Epidermal melanocyte (primary cell): ENCODE results near the gene TCF21.
"Not testable (repeated sequence)": the region's sequence is repeated elsewhere in the genome, so short reads cannot be mapped to it uniquely, and the experiment has no call there.

Source experiments
- DNase-seq: peaks from one replicate; pipeline ENCODE4 v3.0.0; 2011; ENCODE audit warnings: low spot score; ENCODE audit not compliant: insufficient read length

Gene TCF21

GRCh38 chr6:133888929-133889556, at the start of gene TCF21:
TSS of gene TCF21 (plus strand) at chr6:133889113. CDS start at chr6:133889398, 285 bp downstream.
- DNase-seq: no peak

DNA sequence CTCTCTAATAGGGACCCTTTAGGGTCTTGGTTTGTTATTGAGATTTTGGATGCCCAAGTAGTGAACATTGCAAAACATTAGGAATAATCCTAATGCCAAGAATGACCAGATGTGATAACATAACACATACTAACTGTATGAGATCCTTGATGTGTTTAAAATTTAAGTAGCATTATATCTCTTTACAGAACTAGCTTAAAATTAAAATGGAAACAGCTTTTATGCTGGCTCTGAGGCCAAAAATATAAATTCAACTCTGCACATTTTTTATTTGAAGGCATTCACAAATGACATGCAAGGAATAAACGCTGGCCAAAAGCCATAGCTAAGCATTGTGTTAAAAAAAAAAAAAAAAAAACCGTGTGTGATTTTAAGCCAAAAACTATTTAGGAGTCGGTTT, 47.7 kb upstream of the TCF21 start:
- DNase-seq: no peak

DNA sequence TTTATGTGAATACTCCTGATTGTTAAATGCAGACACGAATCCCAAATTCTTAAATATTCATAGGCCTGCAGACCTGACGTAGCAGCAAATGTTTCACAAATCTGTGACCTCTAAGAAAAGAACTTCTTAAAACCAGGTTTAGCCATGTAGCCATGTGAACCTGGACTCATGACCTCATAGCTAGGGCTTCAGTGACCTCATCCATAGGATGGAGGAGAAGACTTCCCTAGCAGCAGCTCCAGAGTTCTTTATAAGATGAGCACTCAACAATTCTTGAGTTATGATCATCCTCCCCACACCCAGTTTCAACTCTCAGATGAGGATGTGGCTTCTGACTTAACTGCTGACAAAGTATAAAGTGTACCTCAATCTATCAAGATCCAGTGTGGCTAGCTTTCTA, 45.8 kb upstream of the TCF21 start:
- no peak for DNase-seq

DNA sequence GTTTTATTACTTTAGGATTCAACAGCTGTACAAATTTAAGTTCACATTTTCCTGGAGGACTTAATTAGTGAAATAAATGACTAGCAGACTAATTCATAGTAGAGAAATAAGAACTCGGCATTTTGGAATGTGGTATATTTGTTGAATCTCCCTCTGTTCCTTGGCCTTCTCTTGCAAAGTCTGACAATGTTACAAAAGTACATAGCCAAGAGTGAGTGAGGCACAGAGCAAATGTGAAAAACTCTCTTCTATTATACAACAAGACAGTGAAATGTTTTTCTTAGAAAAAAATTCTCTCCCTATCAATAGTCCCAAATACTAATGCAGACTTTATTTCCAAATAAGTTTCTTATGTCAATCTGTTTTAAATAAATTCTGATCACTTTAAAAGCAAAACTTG, 44.2 kb upstream of the TCF21 start:
- no peak for DNase-seq

DNA sequence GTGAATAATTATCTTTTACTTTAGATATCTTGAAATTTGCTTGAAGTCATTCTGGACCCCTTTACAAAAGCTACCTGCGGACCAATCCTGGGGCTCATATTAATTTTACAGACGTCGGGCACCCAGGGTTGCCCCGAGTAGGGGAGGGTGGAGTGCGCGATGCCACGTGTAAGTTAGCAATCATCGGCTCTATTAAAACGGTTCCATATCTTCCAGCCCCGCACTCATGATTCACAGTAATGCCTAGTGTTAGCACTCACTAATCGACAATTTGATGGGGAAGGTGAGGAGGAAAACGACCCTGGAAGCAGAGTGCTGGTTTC, 34.9 kb upstream of the TCF21 start:
- no peak for DNase-seq

DNA sequence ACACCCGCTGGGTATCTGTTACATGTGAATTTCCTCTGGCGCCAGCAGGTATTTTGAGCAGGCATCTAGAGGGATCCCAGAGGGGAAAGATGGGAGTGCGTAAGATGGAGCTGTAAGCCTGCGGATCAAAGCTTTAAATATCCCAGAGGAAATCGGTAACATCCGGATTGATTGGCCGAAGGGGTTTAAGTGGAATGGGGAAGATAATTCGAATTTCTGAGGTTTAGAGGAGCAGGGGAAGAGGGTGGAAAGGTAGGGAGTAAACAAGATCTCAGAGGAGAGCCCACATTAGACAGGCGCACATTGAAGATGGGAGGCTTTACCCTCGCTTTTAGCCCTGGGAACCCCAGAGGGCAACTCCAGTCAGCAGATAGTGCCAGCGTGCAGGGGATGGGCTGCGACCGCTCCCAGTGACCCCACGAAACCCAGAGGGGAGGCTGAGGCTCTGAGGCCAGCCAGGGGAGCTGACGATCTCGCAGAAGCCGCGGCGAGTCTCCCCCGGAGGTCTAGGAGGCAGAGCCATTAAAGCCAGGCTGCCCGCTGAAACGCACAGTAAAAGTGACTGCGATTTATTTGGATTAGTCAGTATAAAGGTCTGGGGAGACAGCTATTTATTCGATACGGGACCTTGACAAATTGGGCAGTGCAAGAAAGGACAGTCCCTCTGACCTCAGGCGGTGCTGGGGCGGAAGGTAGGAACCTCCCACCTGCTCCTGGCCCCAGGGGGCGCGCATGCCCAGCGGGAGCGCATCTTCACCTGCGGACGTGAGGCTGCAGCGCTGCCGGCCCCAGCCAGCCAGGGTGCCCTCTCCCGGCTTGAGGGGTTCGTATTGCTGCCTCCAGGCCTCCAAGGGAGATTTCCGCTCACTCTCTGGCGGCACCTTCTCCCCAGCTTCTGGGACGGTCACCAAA, 34.3 kb upstream of the TCF21 start:
- DNase-seq: no peak

- DNase-seq: no peak
These were observed 33.5 kb upstream of the TCF21 start for GRCh38 chr6:133855276-133855990.

- DNase-seq: no peak
These were observed 32.9 kb upstream of the TCF21 start for GRCh38 chr6:133855991-133856370.

GRCh38 chr6:133856911-133857310, 32.0 kb upstream of the TCF21 start:
- no peak for DNase-seq

- no peak for DNase-seq
These were observed 31.2 kb upstream of the TCF21 start for GRCh38 chr6:133857696-133858095.

GRCh38 chr6:133861337-133861736, 27.6 kb upstream of the TCF21 start:
- DNase-seq: not testable (repeated sequence)

GRCh38 chr6:133863228-133863627, 25.7 kb upstream of the TCF21 start:
- no peak for DNase-seq

GRCh38 chr6:133865680-133866079, 23.2 kb upstream of the TCF21 start:
- no peak for DNase-seq

DNA sequence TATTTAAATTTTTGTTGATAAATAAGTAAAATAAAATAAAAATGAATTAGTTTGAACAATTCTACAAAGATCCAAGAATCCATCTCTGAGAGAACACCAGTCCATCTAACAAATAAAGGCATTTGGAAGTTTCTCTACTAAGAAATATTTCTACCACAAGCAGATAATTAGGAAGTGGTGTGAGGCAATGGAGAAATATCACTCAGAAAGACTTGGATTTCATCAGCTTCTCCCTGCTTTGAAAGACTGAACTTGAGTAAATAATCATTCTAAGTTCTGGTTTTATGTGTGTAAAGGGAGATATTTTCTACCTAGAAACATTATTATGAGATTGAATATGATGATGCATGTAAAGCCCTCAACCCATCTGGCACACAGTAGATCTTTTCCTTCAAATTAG, 17.8 kb upstream of the TCF21 start:
- DNase-seq: no peak

DNA sequence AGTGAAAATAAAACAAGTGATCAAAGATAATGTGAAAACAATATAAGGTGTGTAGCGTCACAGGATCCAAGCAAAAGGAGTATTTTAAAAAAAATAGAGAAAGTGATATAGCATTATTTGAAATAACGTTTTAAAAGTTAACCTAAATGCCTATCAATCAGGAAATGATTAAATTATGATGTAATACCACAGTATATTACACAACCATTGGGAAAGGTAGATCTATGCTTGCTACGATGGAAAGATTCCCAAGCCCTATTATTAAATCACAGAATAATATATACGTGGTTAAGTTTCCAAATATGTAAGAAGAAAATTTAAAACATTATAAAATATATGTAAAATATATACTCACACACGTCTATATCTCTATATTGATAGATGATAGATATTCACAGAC, 15.4 kb upstream of the TCF21 start:
- DNase-seq: no peak

- no peak for DNase-seq
These were observed 11.8 kb upstream of the TCF21 start for GRCh38 chr6:133877116-133877515.

GRCh38 chr6:133880006-133880405, 8.9 kb upstream of the TCF21 start:
- DNase-seq: no peak

- DNase-seq: no peak
These were observed 8.0 kb upstream of the TCF21 start for GRCh38 chr6:133880896-133881295.

DNA sequence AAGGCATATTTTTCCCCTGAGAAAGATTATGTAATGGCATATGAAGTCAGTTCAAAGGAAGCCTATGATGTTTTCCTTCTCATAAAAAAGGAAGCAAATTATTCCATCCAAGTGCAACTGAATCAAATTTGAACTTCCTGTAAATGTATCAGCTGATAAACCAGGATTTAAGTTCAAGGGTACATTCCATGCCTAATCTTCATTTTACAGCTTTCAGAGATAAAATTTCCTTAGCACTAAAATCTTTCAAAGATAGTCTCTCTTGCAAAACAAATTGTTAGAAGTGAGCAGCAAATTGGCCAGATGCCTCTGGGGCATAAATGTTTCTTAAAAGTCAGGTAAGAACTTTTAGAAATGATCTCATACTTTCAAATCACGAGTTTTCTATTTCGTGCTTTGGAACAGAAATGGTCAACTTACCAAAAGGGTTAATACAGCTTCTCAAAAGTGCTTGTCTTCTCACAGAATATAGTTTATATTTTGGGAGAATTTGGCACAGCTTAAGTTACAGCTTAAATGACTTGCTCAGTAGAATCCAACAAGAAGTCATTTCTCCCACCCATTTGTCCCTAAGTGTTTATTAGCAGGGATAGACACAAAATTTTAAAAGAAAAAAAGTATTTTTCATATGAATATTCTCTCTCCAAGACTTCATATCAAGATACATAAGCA, 2.7 kb upstream of the TCF21 start:
- no peak for DNase-seq

DNA sequence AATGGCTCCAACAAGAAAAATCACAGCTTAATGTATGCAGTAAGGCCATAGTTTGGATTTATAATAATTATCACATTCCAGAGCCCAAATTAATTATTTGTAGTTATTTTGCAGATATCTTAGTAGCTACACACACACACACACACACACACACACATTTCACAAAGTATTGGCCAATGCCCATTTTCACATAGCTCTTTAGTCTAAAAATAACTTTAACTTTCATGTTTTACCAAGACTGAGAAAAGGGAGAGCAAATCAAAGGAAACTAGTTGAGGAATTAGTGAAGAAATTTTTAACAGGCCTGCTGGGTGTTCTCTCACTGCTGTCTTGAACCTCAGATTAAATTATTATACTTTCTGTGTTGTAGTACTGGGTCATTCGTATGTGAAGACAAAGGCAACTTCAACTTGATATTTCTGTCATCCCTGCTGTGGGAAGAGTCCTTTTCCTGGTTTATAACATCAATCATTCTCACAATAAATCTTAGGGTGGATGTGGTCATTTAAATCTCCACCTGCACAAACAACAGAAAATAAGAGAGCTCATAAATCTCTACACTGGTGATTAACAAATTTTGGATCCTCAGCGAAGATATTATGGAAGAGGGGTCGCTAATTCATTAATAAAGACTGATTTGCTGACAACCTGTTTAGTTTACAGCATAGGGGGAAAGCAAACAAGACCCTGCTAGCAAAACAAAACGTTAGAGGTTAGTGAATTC, 1.6 kb upstream of the TCF21 start:
- no peak for DNase-seq

DNA sequence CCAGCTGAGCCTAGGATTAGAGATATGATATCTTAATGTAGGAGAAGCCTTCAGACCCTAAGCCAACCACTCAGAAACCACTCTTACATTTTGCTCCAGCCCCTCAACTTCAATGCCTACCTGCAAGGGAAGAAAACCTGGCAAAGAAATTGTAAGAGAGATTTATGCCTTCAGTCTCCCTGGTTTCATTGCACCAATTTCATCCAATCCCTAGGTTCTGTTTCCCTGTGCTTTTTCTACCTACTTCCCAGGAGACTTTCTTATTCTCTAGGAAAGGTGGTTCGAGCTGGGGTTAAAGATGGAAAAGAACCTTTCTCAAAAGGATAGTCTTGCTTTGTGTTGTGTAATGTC, 1.1 kb upstream of the TCF21 start:
- no peak for DNase-seq
